Hepatocyte (in vitro differentiated cells): Measurements from ENCODE around the gene OR9A2.

Experiments used
- CTCF ChIP-seq: fragments of 200-600 bp; sonication (generic); IDR thresholded peaks from 2 replicates; pipeline ENCODE4 v1.5.1; 2016; ENCODE audit warnings: antibody characterized with exemption, mild to moderate bottlenecking; ENCODE audit not compliant: poor library complexity
- EZH2 ChIP-seq: fragments of 200-600 bp; sonication (generic); IDR thresholded peaks from 2 replicates; pipeline ENCODE4 v1.6.1; 2016; ENCODE audit warnings: antibody characterized with exemption, mild to moderate bottlenecking, borderline replicate concordance

- TF ChIP-seq CTCF (no peak), EZH2 (no peak)
Observed at GRCh38 chr7:142983825-142984224, 43.1 kb downstream of the OR9A2 start.
